Activated CD8-positive, alpha-beta T cell treated with anti-CD3 and anti-CD28 coated beads for 36 hours (primary cell): ENCODE results near the gene TMEM161B. TPM values are rescaled to one million over a fixed set of nuclear protein-coding genes. Genes with fewer than 3 reads are reported as not detected.
A peak's percentile ranks its signal among the peaks of the same experiment; 100 is the strongest.
"Not testable (repeated sequence)": the region's sequence is repeated elsewhere in the genome, so short reads cannot be mapped to it uniquely, and the experiment has no call there.

Experiments used
- ATAC-seq: fragments of 200-7000 bp; cut with Tn5 transposase; one replicate; pipeline ENCODE4 v1.10.0; 2021; ENCODE audit warnings: mild to moderate bottlenecking, moderate library complexity
- CTCF ChIA-PET: fragments of 350-600 bp; sonication (Branson Sonifier 250); formaldehyde crosslinking; loops from one replicate; lab custom pipeline; 2021; ENCODE audit warnings: antibody characterized with exemption; lab: Charles Lee
- POLR2A ChIA-PET: fragments of 350-600 bp; sonication (Branson Sonifier 250); formaldehyde crosslinking; loops from one replicate; lab custom pipeline; 2021; ENCODE audit warnings: antibody characterized with exemption; lab: Charles Lee
- DNase-seq: peaks from one replicate; pipeline ENCODE4 v3.0.0-alpha.2; 2020
- H3K27ac Mint-ChIP-seq: one replicate; pipeline ENCODE4 v1.8.0; 2021; ENCODE audit warnings: mild to moderate bottlenecking, mixed read lengths
- H3K27me3 Mint-ChIP-seq: one replicate; pipeline ENCODE4 v1.8.0; 2021; ENCODE audit warnings: mixed read lengths
- H3K36me3 Mint-ChIP-seq: one replicate; pipeline ENCODE4 v1.8.0; 2021; ENCODE audit warnings: low read depth, mixed read lengths
- H3K4me1 Mint-ChIP-seq: one replicate; pipeline ENCODE4 v1.8.0; 2021; ENCODE audit warnings: low read depth, mixed read lengths
- H3K4me3 Mint-ChIP-seq: one replicate; pipeline ENCODE4 v1.8.0; 2021; ENCODE audit warnings: mild to moderate bottlenecking, moderate library complexity, mixed read lengths
- H3K9me3 Mint-ChIP-seq: one replicate; pipeline ENCODE4 v1.8.0; 2021; ENCODE audit warnings: mixed read lengths
- intact Hi-C: fragments of 100-400 bp; cut with micrococcal nuclease; formaldehyde crosslinking; loops from one replicate; pipeline ENCODE4 v1.10.0; 2022
- total RNA-seq, 2 experiments: library from RNA; stranded (reverse); gene quantifications; one replicate each; pipeline ENCODE4 v1.2.3, GENCODE V29; 2021
- TF ChIP-seq, protein P1 (sequence below): fragments of 200-600 bp; IDR thresholded peaks from one replicate; pipeline ENCODE4 v1.8.0; 2022; ENCODE audit warnings: antibody characterized with exemption, mild to moderate bottlenecking

Gene TMEM161B
- total RNA-seq, 2 experiments from 2014 or later: 20.6 to 21.5 TPM

DNA sequence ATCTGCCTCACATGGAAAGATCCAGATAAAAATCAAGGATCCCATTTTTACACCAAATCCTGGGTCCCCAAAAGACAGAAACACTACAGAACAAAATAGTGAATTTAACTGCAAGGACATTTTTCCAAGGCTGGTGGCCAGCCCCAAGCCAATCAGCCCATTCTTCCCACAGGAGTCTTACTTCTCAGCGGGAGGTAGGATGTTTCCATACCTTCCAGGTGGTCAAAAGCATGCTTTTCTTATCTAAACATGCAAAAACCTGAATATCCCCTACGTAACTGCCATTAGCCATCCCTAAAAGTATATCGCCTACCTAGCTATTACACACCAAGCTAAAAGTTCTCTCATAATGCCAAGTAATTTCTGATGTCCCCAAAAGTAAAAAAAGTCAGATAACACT lies 20.6 kb downstream of the TMEM161B start:
- intact Hi-C loops: no loop called here
- ChIA-PET CTCF (interaction anchor here (0.6 kb wide), 1 partner anchor 9 kb away, joined by 3 read pairs; no protein-coding TSS in a partner anchor), POLR2A (no interaction called here)
- no peaks in the 10 kb centered on the region for H3K9me3 Mint-ChIP-seq
- no peak for ATAC-seq
- H3K27me3 Mint-ChIP-seq: no peaks in the 10 kb centered on the region
- peaks cover 77% of the 10 kb centered on the region for H3K4me1 Mint-ChIP-seq
- peak overlapping the region; percentile 60 for H3K27ac Mint-ChIP-seq
- no peak overlapping the region for H3K4me3 Mint-ChIP-seq
- no peak for DNase-seq
- H3K36me3 Mint-ChIP-seq: peaks cover 45% of the 10 kb centered on the region
- TF ChIP-seq, protein P1, sequence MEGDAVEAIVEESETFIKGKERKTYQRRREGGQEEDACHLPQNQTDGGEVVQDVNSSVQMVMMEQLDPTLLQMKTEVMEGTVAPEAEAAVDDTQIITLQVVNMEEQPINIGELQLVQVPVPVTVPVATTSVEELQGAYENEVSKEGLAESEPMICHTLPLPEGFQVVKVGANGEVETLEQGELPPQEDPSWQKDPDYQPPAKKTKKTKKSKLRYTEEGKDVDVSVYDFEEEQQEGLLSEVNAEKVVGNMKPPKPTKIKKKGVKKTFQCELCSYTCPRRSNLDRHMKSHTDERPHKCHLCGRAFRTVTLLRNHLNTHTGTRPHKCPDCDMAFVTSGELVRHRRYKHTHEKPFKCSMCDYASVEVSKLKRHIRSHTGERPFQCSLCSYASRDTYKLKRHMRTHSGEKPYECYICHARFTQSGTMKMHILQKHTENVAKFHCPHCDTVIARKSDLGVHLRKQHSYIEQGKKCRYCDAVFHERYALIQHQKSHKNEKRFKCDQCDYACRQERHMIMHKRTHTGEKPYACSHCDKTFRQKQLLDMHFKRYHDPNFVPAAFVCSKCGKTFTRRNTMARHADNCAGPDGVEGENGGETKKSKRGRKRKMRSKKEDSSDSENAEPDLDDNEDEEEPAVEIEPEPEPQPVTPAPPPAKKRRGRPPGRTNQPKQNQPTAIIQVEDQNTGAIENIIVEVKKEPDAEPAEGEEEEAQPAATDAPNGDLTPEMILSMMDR: no peak

DNA sequence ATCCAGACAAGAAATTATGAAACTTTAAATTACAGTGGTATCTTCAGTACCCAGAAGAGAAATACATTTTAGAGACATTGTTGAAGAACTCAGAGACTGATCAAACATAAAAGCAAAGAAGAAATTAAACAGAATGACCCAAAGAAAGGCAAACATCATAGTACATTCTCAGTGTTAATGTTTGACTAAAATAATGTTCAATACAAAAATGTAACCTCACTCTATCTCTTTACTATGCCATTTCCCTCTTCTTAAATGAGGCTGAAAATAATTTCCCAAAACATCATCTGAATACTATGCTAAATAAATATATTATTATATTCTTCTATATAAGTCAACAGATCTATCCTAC lies 22.8 kb downstream of the TMEM161B start:
- H3K9me3 Mint-ChIP-seq: no peaks in the 10 kb centered on the region
- H3K27ac Mint-ChIP-seq: no peak overlapping the region
- TF ChIP-seq, protein P1: no peak
- peaks cover 72% of the 10 kb centered on the region for H3K4me1 Mint-ChIP-seq
- ChIA-PET CTCF (no interaction called here), POLR2A (no interaction called here)
- H3K27me3 Mint-ChIP-seq: no peaks in the 10 kb centered on the region
- peaks cover 38% of the 10 kb centered on the region for H3K36me3 Mint-ChIP-seq
- DNase-seq: no peak
- H3K4me3 Mint-ChIP-seq: no peak overlapping the region
- intact Hi-C loops: no loop called here
- ATAC-seq: no peak

DNA sequence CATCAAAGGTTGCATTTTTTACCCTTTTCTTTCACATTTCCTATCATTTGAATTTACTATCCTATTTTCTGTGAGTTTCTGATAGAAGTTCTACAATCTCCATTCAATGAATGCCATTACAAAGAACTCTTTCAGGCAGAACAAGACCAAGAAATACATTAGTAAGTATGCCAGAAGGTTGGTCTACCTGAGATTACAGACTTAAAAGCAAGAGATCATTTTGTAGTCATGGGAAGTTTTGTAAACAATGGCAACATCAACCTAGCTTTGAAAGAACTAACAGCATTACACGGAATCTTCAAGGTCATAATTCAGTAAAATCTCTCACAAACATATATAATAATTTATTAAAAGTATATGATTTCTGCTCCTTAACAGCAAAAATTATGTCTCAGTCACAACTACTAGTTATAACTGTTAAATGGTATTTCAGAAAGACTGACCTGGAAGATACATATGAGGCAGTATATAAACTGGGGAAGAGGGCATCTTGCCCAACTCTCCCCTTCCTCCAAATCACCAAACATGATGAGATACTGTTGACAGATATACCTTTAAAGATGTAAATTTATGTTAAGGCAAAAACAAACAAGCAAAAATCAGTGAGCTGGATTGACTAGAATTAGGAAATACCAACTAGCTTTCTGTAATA lies 23.3 kb downstream of the TMEM161B start:
- TF ChIP-seq, protein P1: no peak

DNA sequence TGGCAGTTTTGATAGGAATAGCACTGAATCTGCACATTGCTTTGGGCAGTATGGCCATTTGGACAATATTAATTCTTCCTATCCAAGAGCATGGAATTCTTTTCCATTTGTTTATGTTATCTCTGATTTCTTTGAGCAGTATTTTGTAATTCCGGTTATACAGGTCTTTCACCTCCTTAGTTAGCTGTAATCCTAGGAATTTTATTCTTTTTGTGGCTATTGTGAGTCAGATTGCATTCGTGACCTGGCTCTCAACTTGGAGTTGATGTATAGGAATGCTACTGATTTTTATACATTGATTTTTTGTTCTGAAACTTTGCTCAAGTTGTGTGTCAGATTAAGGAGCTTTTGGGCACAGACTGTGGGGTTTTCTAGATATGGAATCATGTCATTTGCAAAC lies 24.0 kb downstream of the TMEM161B start:
- peaks cover 32% of the 10 kb centered on the region for H3K36me3 Mint-ChIP-seq
- no peak overlapping the region for H3K4me3 Mint-ChIP-seq
- H3K27ac Mint-ChIP-seq: no peak overlapping the region
- ChIA-PET CTCF (no interaction called here), POLR2A (no interaction called here)
- TF ChIP-seq, protein P1: no peak
- ATAC-seq (no peak), DNase-seq (no peak)
- H3K4me1 Mint-ChIP-seq: peaks cover 60% of the 10 kb centered on the region
- H3K9me3 Mint-ChIP-seq: no peaks in the 10 kb centered on the region
- no peaks in the 10 kb centered on the region for H3K27me3 Mint-ChIP-seq
- intact Hi-C loops: no loop called here

More for the DNA sequence above, 23.3 kb downstream of the TMEM161B start:
- no peak overlapping the region for H3K27ac Mint-ChIP-seq
- H3K4me3 Mint-ChIP-seq: no peak overlapping the region
- peaks cover 67% of the 10 kb centered on the region for H3K4me1 Mint-ChIP-seq
- peaks cover 33% of the 10 kb centered on the region for H3K36me3 Mint-ChIP-seq
- ChIA-PET CTCF (no interaction called here), POLR2A (no interaction called here)
- intact Hi-C loops: no loop called here
- H3K27me3 Mint-ChIP-seq: no peaks in the 10 kb centered on the region
- DNase-seq: no peak
- no peak for ATAC-seq
- H3K9me3 Mint-ChIP-seq: no peaks in the 10 kb centered on the region

DNA sequence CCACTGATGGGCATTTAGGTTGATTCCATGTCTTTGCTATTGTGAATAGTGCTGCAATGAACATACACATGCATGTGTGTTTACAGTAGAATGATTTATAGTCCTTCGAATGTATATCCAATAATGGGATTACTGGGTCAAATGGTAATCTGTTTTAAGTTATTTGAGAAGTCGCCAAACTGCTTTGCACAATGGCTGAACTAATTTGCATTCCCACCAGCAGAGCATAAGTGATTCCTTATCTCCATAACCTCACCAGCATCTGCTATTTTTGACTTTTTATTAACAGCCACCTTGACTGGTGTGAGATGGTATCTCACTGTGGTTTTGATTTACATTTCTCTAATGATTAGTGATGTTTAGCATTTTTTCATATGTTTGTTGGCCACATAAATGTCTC lies 25.2 kb downstream of the TMEM161B start:
- H3K4me3 Mint-ChIP-seq, ATAC-seq, H3K27me3 Mint-ChIP-seq, DNase-seq, CTCF ChIA-PET, H3K9me3 Mint-ChIP-seq, H3K27ac Mint-ChIP-seq, POLR2A ChIA-PET, intact Hi-C loops: not testable (repeated sequence)
- peaks cover 49% of the 10 kb centered on the region for H3K4me1 Mint-ChIP-seq
- peaks cover 22% of the 10 kb centered on the region for H3K36me3 Mint-ChIP-seq
